OCI-LY1 (cell line): ENCODE data around the gene METTL21A.

Experiments
- H2AFZ ChIP-seq: fragments of 200-600 bp; sonication (generic), shearing (Covaris generic); 2 replicates; pipeline ENCODE4 v1.6.0; 2014; ENCODE audit warnings: antibody characterized with exemption, mild to moderate bottlenecking, low read length
- H3F3A ChIP-seq: fragments of 200-600 bp; sonication (generic), shearing (Covaris generic); 2 replicates; pipeline ENCODE4 v1.6.0; 2014; ENCODE audit warnings: mild to moderate bottlenecking, antibody characterized with exemption, low read length, moderate library complexity; ENCODE audit not compliant: insufficient read depth
- H3K27ac ChIP-seq: fragments of 200-600 bp; sonication (generic); 2 replicates; pipeline ENCODE4 v1.5.1; 2014; ENCODE audit warnings: low read length, mixed run types, mild to moderate bottlenecking, low read depth; ENCODE audit not compliant: poor library complexity, severe bottlenecking
- H3K27me3 ChIP-seq: fragments of 200-600 bp; sonication (generic); 2 replicates; pipeline ENCODE4 v1.6.0; 2014; ENCODE audit warnings: antibody characterized with exemption, mild to moderate bottlenecking, low read length, moderate library complexity; ENCODE audit not compliant: insufficient read depth
- H3K36me3 ChIP-seq: fragments of 200-600 bp; sonication (generic); 2 replicates; pipeline ENCODE4 v1.6.1; 2014; ENCODE audit warnings: mild to moderate bottlenecking, antibody characterized with exemption, low read length, moderate library complexity, mixed read lengths; ENCODE audit not compliant: insufficient read depth
- H3K4me1 ChIP-seq: fragments of 200-600 bp; sonication (generic); 2 replicates; pipeline ENCODE4 v1.5.1; 2014; ENCODE audit warnings: mild to moderate bottlenecking, low read length, moderate library complexity; ENCODE audit not compliant: insufficient read depth, severe bottlenecking
- H3K4me2 ChIP-seq: fragments of 200-600 bp; sonication (generic), shearing (Covaris generic); 2 replicates; pipeline ENCODE4 v1.6.1; 2014; ENCODE audit warnings: low read length
- H3K4me3 ChIP-seq: fragments of 200-600 bp; sonication (generic); 2 replicates; pipeline ENCODE4 v1.5.1; 2014; ENCODE audit warnings: low read length, low read depth, mild to moderate bottlenecking, mixed read lengths; ENCODE audit not compliant: poor library complexity, severe bottlenecking
- H3K79me2 ChIP-seq: fragments of 200-600 bp; shearing (Covaris generic); 2 replicates; pipeline ENCODE4 v1.6.1; 2016; ENCODE audit warnings: mixed run types, low read length, mixed read lengths; ENCODE audit not compliant: insufficient read depth
- H3K9ac ChIP-seq: fragments of 200-600 bp; sonication (generic), shearing (Covaris generic); 2 replicates; pipeline ENCODE4 v1.6.1; 2014; ENCODE audit warnings: mild to moderate bottlenecking, low read length, mixed read lengths
- H3K9me2 ChIP-seq: fragments of 200-600 bp; sonication (generic), shearing (Covaris generic); 2 replicates; pipeline ENCODE4 v1.6.1; 2014; ENCODE audit warnings: low read depth, mild to moderate bottlenecking, low read length, mixed read lengths
- H3K9me3 ChIP-seq: fragments of 200-600 bp; shearing (Covaris generic); 2 replicates; pipeline ENCODE4 v1.6.1; 2014; ENCODE audit warnings: low read length, mixed read lengths
- H4K20me1 ChIP-seq: fragments of 200-600 bp; sonication (generic), shearing (Covaris generic); 2 replicates; pipeline ENCODE4 v1.6.0; 2016; ENCODE audit warnings: mild to moderate bottlenecking, low read length; ENCODE audit not compliant: insufficient read depth
- EZH2 ChIP-seq: fragments of 200-600 bp; sonication (generic), shearing (Covaris generic); IDR thresholded peaks from 2 replicates; pipeline ENCODE4 v1.8.0; 2017; ENCODE audit warnings: borderline replicate concordance, mixed run types, mild to moderate bottlenecking, antibody characterized with exemption, low read length, moderate library complexity, mixed read lengths
- TF ChIP-seq, protein P1 (sequence below): fragments of 200-600 bp; sonication (generic), shearing (Covaris generic); IDR thresholded peaks from 2 replicates; pipeline ENCODE4 v1.5.1; 2017; ENCODE audit warnings: mild to moderate bottlenecking, antibody characterized with exemption, low read length, moderate library complexity, mixed read lengths

Gene METTL21A

DNA sequence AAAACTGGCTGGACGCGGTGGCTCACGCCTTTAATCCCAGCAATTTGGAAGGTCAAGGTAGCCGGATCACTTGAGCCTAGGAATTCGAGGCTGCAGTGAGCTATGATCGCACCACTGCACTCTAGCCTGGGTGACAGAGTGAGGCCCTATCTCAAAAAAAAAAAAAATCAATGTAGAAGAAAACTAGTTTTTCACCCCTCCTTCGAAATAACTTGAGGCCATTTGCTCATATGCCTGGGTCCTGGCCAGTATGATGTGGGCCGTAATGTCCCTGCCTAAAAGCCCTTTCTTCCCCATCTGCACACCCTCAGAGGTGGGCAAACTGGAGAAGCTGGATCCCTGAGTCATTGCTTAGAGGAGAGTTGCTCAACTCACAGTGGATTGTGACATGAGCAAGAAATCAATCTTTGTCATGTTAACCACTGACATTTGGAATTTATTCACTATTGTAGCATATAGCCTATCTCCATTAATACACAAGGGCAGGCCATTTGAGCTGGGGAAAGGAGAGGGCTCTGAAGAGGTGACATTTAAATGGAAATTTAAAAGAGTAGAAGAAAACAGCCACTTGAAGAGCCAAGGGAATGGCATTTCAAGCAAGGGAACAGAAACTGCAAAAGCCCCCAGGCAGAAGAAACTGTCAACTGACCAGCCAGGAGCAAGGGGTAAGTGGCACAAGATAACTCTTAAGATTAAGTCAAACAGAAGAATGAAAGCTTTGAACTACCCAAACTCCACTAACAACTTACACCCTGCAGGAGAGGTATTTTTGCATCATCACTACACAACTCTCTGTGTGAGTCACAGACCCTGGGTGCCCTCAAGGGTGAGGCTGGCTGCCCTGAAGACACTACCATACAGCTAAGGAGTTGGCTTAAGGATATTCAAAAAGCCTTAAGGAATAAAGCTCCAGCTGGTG, 7.6 kb upstream of the METTL21A start:
- no peak for TF ChIP-seq EZH2
- TF ChIP-seq, protein P1, sequence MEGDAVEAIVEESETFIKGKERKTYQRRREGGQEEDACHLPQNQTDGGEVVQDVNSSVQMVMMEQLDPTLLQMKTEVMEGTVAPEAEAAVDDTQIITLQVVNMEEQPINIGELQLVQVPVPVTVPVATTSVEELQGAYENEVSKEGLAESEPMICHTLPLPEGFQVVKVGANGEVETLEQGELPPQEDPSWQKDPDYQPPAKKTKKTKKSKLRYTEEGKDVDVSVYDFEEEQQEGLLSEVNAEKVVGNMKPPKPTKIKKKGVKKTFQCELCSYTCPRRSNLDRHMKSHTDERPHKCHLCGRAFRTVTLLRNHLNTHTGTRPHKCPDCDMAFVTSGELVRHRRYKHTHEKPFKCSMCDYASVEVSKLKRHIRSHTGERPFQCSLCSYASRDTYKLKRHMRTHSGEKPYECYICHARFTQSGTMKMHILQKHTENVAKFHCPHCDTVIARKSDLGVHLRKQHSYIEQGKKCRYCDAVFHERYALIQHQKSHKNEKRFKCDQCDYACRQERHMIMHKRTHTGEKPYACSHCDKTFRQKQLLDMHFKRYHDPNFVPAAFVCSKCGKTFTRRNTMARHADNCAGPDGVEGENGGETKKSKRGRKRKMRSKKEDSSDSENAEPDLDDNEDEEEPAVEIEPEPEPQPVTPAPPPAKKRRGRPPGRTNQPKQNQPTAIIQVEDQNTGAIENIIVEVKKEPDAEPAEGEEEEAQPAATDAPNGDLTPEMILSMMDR = no peak
- Histone ChIP-seq H2AFZ (no peak overlapping the region), H3K79me2 (no peaks in the 10 kb centered on the region), H4K20me1 (no peaks in the 10 kb centered on the region), H3K9me3 (no peaks in the 10 kb centered on the region), H3K9me2 (no peaks in the 10 kb centered on the region), H3K36me3 (no peaks in the 10 kb centered on the region), H3K27me3 (no peaks in the 10 kb centered on the region), H3K4me3 (no peak overlapping the region), H3K27ac (no peak overlapping the region), H3K4me2 (no peak overlapping the region), H3F3A (no peaks in the 10 kb centered on the region), H3K9ac (no peak overlapping the region), H3K4me1 (no peaks in the 10 kb centered on the region)

DNA sequence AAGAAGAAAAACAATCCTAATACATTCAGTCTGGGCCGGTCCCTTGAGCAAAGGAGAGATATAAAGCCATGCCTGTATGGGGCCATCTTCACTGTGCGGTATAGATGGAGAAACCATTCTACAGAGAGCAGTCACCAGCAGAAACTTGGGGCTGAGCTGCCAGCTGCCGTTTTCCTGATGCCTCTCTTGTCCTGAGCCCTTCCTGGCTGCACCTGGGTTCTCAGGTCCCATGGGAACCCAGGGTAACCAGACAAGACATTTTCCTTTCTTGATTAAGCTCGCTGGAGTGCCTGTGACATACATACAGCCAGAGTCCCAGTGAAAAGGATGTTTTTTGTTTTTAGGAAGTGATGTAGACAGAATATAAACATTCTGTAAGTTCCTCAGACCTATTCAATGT, 5.3 kb upstream of the METTL21A start:
- TF ChIP-seq, protein P1 = no peak
- TF ChIP-seq EZH2 = no peak
- Histone ChIP-seq H3K4me3 (no peak overlapping the region), H3K9me3 (no peaks in the 10 kb centered on the region), H3K36me3 (no peaks in the 10 kb centered on the region), H3K27ac (no peak overlapping the region), H3K4me1 (peaks cover 11% of the 10 kb centered on the region), H3K79me2 (no peaks in the 10 kb centered on the region), H4K20me1 (no peaks in the 10 kb centered on the region), H3K9ac (no peak overlapping the region), H3K4me2 (no peak overlapping the region), H3K9me2 (no peaks in the 10 kb centered on the region), H3F3A (0 out of 2 replicates have a peak, but pooled peaks cover 6% of the 10 kb centered on the region), H2AFZ (no peak overlapping the region), H3K27me3 (no peaks in the 10 kb centered on the region)

DNA sequence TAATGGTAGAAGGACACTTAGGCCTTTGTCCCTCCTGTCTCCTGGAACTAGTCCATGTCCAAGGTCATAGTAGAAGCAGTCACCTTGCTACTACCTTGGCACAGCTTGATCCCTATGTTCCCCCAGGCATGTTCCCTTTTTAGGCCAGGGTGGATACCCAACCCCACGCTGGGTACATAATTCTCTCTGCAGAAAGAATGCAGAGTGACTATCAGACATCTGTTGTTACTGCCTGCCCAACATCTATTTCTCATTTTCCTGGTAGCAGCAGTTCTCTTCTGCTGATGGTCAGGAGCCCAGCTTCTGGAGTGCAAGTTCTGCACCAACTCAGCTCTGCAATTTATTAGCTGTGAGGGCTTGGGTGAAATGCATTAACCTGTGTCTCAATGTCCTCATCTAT, 4.4 kb upstream of the METTL21A start:
- Histone ChIP-seq H3K27me3 (no peaks in the 10 kb centered on the region), H3K9me3 (no peaks in the 10 kb centered on the region), H3K79me2 (no peaks in the 10 kb centered on the region), H3F3A (0 out of 2 replicates have a peak, but pooled peaks cover 6% of the 10 kb centered on the region), H3K36me3 (no peaks in the 10 kb centered on the region), H3K9ac (no peak overlapping the region), H3K9me2 (no peaks in the 10 kb centered on the region), H3K4me3 (no peak overlapping the region), H2AFZ (no peak overlapping the region), H3K27ac (no peak overlapping the region), H3K4me1 (peaks cover 11% of the 10 kb centered on the region), H3K4me2 (no peak overlapping the region), H4K20me1 (no peaks in the 10 kb centered on the region)
- no peak for TF ChIP-seq EZH2
- TF ChIP-seq, protein P1 = no peak
